Pulmonary artery endothelial cell (primary cell): ENCODE data around the gene ERRFI1. TPM values are rescaled to one million over a fixed set of nuclear protein-coding genes. Genes with fewer than 3 reads are reported as not detected.
A peak's percentile ranks its signal among the peaks of the same experiment; 100 is the strongest.

ENCODE experiments used
- DNase-seq: peaks from one replicate; pipeline ENCODE4 v3.0.0-alpha.2; 2011; ENCODE audit warnings: low read depth, low spot score
- total RNA-seq: library from RNA; depleted of rRNA; stranded (reverse); fragments of >200 nt; gene quantifications from 2 replicates; pipeline ENCODE4 v1.2.3, GENCODE V29; 2014

ERRFI1 gene
- total RNA-seq, 1 donor from 2014 or later: 51.0 TPM

DNA sequence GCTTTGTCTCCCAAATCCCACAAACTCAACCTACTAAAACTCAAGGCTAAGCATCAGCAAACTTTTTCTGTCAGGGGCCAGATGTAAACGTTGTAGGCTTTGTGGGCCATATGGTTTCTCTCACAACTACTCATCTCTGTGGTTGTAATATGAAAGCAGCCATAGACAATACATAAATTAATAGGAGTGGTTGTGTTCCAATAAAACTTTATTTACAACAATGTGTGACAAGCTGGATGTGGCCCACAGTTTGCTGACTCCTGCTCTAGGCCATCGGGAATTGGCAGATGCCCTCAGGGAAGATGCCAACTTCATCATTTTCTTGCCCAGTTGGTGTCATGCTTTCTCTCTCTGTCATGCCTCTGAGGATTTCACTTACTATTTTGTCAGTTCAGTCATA lies 17.5 kb upstream of the ERRFI1 start:
- DNase-seq: no peak

DNA sequence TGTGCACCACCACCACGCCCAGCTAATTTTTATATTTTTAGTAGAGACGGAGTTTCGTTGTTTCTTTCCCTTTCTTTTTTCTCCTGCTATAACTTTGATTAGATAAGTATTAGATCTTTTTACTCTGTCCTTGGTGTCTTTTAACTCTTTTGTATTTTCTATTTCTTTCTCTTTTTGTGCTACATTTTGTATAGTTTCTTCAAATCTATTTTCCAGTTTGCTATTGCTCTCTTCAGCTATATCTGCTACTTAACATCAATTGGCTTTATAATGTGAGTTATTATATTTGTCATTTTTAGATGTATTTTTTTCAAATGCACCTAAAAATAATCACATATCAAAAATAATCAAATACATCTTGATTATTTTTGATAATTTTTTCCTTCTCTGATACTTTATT lies 16.0 kb upstream of the ERRFI1 start:
- DNase-seq: no peak

- DNase-seq: peak; percentile 98
Observed at GRCh38 chr1:8040586-8040985, 14.5 kb upstream of the ERRFI1 start.

DNA sequence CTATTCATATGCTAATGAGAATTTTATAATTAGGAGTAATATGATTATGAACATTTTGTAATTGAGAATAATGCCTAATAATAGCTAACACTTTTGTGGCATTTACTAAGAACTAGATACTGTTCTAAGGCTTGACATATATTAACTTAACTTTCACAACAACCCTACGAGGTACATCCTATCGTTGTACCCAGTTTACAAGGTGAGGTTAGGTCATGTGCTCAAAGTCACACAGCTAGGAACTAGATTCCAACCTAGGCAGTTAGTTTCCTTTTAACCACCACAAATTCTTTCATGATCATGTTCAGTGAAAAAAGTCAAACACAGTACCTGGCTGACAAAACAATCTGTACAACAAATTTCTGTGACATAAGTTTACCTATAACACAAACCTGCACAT lies 13.0 kb upstream of the ERRFI1 start:
- DNase-seq: no peak

- no peak for DNase-seq
Observed at GRCh38 chr1:8035289-8035688, 9.2 kb upstream of the ERRFI1 start.

DNA sequence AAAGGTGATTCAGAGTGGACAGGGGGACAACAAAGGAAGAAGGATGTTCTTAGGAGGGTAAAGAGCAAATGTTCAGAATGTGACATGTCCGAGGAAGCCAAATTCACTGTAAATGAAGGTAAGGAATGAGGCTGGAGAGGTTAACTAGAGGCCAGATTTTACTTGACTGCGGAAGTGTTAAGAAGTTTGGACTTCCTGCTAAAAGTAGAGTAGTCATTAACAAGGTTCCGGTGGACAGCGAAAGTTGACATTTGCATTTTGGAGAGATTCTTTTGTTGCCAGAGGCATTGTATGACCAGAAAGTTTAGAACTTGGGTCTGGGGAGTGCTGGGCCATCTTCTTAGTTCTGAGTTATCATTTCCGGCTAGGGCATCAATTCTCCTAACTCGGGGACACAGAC lies 7.2 kb upstream of the ERRFI1 start:
- no peak for DNase-seq

GRCh38 chr1:8032366-8032910 lies 6.3 kb upstream of the ERRFI1 start:
- DNase-seq: no peak

- DNase-seq: no peak
Observed at GRCh38 chr1:8031176-8031785, 5.2 kb upstream of the ERRFI1 start.

DNA sequence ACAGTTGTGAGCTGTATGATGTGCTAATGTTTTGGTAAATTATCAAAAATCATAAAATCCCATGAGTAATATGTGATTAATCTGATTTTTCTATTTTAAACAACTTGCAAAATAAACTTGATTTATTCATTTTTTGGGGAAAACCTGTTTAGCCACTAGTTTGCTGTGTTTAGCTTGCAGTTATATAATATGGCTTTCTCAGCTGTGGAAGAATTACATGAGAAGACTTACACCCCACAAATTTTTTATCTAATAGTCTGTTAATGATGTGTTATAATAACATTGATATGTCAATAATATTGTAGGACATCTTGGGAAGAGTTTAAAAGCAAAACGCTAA lies 2.4 kb upstream of the ERRFI1 start:
- no peak for DNase-seq

DNA sequence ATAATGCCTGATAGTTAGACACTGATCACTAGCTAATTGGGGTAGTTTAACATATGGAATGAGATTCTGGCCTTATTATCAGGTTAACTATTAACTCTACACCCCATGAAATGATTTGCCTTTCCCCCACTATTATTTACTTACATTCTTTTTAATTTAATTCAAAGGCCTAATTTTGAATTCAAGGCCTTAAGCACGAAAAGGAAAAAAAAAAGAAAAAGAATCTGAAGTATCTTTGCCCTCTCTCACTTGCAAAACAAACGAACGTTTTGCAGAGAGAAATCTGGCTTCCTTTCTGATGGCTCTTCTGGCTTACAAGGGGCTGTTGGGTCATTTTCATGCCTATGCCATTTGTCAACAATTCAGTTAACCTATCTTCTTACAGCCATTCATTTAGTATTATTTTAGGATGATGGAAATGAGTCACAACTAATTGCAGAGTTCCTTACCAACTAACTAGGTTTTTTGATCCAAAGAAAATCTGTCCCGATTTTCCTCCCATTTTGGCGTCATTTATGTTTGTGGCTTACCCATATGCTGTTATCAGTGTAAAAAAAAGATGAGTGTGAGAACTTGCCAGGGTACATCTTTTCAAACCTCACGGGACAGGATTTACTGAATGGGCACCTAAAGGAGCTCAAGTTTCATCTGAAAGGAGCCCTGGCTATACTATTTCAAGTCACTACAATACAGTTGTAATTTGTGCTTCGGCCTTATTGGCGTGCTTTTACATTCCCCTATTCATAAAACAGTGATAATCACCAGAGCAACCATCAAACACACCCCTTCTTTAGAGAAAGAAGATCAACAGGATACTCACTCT lies 1.9 kb upstream of the ERRFI1 start:
- DNase-seq: no peak

DNA sequence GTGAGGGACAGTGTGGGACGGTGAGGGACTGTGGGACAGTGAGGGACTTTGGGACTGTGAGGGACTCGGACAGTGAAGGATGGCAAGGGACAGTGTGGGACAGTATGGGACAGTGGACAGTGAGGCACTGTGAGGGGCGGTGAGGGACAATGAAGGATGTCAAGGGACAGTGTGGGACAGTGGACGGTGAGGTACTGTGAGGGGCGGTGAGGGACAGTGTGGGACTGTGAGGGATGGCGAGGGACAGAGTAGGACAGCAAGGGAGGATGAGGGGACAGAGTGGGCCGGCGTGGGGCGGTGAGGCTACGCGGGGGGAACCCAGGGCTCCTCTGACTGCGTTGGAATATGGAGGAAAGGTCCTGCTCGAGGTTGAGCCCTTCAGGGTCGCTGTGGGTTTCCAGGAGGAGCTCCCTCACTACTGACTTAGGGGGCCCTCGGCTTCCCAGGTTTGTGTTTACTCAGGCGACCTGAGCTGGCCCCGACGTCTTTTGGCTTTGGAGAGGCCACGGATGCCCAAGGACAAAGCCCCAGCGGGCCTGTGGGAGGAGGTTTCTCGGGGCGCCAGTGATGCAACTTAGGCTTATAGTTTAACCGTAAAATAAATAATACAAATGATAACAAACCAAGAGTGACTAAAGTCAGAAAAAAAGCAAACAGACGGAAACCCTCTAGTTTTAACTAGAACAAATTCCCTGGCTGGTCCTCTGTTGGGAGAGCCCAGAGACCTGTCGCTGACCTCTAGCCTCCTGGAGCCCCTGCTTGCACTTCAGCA lies 1.1 kb upstream of the ERRFI1 start:
- no peak for DNase-seq

- no peak for DNase-seq
Observed at GRCh38 chr1:8025671-8026144, 401 bp downstream of the ERRFI1 start.

DNA sequence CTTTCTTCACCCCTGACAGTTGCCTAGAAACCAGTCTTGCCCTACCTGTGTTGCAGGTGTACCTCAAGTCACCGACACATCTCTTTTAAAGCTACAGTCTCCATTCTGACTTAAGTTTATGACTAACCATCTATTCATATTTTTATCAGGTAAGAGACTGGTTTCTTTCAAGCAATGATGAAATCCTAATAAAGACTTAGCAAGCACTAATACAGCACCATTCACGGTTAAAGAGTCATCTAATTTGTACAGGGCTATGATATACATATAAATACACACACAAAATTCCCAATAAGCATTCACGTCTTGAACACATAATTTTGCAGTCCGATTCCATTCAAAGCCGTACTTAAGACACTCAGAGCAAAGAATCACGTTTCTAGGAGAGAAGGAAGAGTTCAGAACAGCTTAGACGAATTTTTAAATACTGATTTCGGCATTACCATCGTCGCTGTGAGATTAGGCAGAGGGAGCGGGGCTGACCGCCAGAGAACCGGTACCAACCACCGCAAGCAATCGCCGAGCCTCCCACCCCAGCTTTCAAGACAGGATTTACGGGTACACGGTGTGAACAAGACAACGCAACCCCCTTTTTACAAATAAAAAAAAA lies 943 bp downstream of the ERRFI1 start:
- no peak for DNase-seq

- no peak for DNase-seq
Observed at GRCh38 chr1:8024329-8024728, 1.8 kb downstream of the ERRFI1 start.

GRCh38 chr1:8023995-8024313 lies 2.2 kb downstream of the ERRFI1 start:
- no peak for DNase-seq

DNA sequence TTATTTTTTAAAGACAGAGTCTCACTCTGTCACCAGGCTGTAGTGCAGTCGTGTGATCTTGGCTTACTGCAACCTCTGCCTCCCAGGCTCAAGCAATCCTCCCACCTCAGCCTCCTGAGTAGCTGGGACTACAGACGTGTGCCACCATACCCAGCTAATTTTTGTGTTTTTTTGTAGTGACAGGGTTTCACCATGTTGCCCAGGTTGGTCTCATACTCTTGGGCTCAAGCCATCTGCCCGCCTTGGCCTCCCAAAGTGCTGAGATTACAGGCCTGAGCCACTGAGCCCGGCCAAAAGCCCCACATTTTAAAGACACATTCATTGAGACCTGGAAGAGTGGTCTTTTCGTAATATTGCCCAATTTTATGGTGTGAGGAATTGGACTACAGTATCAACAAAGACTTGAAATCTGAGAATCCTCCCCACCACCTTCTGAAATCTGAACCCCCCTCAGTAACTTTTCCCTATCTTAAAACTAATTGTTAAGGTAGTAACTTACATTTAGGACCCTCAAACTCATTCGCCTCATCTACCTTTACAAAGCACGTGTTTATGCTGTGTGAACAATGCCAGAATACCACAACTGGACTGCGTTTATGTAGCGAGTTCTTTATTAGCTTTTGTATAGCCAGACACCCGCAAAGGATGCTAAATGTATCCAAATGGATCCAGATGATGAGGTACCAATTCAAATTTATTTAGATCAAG lies 2.7 kb downstream of the ERRFI1 start:
- DNase-seq: no peak

DNA sequence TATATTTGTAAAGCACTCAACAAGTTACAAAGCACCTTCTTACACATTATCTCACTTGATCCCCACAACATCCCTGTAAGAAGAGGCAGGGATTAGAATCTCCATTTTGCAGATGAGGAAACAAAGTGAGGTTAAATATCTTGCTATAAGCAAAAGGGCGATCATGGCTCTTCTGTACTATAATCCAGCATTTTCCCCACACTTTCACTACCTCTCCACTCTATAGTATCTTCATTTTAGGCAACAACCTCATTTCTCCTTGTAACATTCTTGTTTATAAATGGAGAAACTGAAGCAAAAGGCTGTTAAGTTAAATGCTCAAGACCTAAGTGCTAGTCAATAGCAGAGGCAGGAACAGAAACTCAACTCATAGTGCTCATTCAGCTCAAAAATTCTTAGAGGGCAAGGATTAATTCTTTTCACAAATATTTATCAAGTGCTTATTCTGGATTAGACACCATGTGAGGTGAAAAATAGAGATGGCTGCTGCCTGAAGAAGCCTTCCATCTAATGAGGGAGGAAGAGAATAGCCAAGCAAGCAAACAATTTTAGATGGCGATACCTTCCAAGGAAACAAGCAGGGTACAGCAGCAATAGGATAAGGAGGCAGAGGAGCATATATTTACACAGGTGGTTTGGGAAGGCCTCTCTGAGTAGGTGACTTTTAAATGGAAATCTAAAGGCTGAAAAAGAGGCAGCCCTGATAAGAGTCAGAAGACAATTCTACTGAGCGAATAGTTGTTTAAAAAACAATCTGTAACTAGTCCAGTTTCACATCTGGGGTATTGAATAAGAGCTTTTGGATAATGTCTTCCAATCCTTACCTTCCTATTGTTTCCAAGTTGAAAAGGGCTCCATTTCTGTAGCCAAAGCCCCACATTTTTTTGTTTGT lies 3.5 kb downstream of the ERRFI1 start:
- DNase-seq: no peak

DNA sequence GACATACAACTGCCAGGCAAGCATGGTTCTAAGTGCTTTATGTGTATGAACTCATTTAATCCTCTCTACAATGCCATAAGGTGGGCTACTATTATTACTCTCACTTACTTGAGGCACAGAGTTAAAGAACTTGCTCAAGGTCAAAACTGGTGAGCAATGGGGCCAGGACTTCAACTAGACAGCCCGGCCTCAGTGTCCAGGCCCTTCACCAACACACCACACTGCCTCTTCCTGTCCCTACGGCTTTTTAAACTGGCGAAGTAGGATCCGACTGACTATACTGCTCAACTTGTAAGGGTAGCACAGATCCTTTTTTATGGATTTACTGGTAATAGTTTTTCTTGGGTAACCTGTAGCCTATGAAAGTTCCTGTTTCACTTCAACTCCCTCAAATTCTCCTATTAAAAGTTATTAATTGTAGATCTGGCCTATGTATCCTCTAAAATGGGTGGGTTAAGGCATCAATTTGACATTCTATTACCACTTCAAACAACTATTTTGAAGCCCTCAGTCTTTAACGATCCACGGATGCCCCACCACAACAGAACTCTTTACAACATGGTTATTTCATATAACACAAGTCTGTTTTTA lies 4.3 kb downstream of the ERRFI1 start:
- no peak for DNase-seq

DNA sequence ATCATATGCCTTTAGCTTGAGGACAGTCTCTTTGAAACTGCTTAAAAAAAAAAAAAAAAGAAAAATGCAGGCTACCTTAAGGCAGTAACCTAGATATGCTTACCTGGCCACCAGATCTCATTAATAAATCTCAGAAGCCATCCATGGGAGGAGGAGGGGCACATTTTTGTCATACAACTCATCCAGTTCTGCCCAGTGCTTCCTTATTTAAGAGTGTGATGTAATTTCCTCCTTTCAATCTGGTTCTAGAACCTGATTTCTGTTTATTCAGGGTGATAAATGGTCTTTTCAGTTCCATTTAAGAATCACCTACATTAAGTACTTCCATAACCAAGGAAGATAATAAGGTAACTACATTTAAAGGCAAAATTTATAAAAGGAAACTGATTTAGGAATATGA lies 6.1 kb downstream of the ERRFI1 start:
- peak; percentile 27 for DNase-seq

- no peak for DNase-seq
Observed at GRCh38 chr1:8019229-8019620, 6.9 kb downstream of the ERRFI1 start.
